A673 (cell line): Measurements from ENCODE around the gene RNASE8.

Experiments used
- EZH2 ChIP-seq: fragments of 200-600 bp; sonication (generic); IDR thresholded peaks from 2 replicates; pipeline ENCODE4 v1.6.1; 2017; ENCODE audit warnings: borderline replicate concordance, low read depth, mild to moderate bottlenecking, mixed read lengths, antibody characterized with exemption, low read length; ENCODE audit not compliant: poor library complexity, severe bottlenecking
- TF ChIP-seq, protein P1 (sequence below): fragments of 300-800, 200-600 bp; sonication (generic); conservative IDR thresholded peaks from 2 replicates; pipeline ENCODE4 v1.5.1; 2017; ENCODE audit warnings: low read depth, mild to moderate bottlenecking, antibody characterized with exemption, low read length, moderate library complexity, mixed read lengths

DNA sequence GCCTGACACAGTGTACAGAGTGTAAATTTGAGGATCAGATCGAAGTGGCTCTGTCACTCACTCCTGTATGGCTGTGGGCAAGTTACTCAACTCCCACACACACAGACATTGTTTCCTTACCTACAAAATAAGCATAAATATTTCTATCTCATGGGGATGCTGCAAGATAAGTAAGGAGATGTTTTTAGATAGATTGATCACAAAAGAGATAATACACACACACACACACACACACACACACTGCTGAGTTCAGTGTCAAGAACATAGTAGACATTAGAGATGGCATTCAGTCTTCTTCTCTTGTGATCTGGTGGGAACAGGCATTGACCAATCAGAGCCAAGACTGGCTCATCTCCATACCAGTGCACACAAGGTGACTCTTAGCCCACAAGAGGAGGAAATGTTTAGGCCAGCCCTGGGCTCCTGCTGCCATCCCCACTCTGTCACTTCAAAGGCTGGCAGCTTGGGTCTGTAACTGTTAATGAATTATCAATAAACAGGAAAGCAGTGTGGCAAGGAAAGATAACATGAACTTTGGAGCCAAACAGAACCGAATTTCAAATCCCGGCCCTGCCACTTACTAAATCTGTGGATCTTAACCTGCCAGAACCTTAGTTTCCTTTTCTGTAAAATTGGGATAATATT is 3.4 kb upstream of the RNASE8 start:
- TF ChIP-seq, protein P1, sequence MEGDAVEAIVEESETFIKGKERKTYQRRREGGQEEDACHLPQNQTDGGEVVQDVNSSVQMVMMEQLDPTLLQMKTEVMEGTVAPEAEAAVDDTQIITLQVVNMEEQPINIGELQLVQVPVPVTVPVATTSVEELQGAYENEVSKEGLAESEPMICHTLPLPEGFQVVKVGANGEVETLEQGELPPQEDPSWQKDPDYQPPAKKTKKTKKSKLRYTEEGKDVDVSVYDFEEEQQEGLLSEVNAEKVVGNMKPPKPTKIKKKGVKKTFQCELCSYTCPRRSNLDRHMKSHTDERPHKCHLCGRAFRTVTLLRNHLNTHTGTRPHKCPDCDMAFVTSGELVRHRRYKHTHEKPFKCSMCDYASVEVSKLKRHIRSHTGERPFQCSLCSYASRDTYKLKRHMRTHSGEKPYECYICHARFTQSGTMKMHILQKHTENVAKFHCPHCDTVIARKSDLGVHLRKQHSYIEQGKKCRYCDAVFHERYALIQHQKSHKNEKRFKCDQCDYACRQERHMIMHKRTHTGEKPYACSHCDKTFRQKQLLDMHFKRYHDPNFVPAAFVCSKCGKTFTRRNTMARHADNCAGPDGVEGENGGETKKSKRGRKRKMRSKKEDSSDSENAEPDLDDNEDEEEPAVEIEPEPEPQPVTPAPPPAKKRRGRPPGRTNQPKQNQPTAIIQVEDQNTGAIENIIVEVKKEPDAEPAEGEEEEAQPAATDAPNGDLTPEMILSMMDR: no peak
- TF ChIP-seq EZH2: no peak
